GM19240 (cell line): Measurements from ENCODE around the gene NOL3.

ENCODE experiments used
- DNase-seq: peaks from one replicate; pipeline ENCODE4 v3.0.0; 2011; ENCODE audit warnings: low spot score; ENCODE audit not compliant: insufficient read length

NOL3 gene

DNA sequence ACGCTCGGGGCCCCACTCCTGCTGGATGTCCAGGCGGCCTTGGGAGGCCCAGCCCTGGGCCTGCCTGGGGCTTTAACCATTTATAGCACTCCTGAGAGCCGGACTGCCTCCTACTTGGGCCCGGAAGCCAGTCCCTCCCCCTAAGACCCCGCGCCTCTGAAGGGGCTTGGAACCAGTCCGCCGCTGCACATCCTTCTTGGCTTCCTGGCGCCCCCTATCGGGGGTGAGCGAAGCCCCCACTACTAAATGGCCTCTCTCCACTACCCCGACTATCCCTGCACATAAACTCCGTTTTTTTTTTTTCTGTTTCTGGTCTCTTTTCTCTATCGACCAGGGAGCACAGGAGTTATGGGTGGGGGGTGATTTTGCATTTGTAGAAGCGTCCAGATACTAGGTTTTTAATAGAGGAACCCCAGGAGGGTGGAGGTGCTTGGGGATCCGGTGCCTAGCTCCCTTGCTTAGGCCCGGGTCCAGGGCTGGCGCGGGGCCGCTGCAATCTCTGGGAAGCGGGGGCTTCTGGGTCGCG, 633 bp upstream of the NOL3 start:
- DNase-seq = no peak

DNA sequence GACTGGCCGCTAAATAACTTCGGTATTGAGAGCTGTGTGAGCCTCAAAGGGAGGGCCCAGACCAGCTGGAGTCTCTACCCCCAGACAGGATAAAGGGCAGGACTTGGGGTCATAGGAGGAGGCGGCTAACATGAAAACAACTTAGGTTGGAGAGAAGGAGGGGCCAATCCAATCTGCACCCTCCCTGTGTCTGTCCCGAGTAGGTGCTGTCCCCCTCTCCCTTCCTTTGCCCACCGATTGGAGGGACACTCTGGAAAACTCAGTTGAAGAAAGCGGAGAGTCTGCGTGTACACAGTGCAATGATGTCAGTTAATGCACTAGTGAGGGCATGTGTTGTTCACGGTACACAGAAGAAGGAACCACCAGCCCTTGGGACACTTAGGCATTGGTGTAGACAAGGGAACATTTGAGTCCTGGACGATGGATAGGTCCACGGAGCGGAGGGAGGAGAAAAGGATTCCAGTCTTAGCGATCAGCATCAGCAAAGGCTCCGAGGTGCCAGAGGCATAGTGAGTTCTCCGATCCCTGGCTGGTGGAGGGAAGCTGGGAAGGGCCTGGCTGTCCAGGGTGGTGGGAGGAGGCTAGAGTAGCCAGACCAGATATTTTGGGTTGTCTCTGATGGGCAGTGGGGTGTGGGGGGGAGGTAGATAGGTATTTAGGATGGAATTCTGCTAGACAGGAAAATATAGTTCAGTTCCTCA, 761 bp downstream of the NOL3 start:
- DNase-seq = no peak

DNA sequence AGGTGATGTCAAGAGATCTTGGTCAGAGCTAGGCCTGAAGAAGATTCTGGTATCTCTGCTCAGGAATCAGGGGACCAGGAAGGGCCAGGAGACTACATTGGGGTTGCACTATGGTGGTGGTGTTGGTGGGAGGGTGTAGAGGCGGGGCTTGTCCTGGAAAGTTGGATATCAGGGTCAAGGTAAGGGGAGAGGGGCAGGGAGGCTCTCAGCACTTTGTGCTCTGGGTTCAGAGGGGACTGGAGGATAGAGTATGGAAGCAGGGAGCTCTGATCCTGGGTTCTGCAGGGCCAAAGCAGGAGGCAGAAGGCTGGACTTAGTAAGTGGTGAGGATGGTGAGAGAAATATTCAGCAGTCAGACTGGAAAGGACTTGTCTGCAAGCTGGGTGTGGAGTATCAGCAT, 3.0 kb downstream of the NOL3 start:
- no peak for DNase-seq

DNA sequence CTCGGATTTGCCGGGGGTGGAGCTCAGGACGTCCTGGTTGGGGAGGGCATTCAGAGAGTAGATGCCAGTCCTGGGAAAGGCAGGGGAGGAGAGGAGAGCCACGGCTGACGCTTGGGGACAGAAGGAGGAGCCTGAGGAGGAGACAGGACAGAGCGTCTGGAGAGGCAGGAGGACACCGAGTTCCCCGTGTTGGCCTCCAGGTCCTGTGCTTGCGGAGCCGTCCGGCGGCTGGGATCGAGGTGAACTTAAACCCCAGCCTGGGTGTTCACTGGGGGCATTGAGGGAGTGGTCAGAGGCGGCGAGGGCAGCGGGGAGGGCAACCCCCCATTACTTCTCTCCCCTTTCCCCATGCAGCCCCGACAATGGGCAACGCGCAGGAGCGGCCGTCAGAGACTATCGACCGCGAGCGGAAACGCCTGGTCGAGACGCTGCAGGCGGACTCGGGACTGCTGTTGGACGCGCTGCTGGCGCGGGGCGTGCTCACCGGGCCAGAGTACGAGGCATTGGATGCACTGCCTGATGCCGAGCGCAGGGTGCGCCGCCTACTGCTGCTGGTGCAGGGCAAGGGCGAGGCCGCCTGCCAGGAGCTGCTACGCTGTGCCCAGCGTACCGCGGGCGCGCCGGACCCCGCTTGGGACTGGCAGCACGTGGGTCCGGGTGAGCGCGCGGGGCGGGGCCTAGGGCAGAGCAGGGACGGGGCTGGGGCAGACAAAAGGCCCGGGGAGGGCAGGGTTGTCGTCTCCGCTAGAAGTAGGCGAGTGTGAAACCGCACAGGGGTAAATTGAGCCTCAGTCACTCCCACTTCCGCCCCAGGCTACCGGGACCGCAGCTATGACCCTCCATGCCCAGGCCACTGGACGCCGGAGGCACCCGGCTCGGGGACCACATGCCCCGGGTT, 3.7 kb downstream of the NOL3 start:
- DNase-seq = no peak

DNA sequence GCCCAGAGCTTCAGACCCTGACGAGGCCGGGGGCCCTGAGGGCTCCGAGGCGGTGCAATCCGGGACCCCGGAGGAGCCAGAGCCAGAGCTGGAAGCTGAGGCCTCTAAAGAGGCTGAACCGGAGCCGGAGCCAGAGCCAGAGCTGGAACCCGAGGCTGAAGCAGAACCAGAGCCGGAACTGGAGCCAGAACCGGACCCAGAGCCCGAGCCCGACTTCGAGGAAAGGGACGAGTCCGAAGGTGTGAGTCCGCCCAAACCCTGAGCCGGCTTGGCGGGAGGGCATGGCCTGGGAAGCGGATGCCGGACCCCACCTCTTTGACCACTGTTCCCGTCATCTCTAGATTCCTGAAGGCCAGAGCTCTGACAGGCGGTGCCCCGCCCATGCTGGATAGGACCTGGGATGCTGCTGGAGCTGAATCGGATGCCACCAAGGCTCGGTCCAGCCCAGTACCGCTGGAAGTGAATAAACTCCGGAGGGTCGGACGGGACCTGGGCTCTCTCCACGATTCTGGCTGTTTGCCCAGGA, 4.4 kb downstream of the NOL3 start:
- DNase-seq = no peak

DNA sequence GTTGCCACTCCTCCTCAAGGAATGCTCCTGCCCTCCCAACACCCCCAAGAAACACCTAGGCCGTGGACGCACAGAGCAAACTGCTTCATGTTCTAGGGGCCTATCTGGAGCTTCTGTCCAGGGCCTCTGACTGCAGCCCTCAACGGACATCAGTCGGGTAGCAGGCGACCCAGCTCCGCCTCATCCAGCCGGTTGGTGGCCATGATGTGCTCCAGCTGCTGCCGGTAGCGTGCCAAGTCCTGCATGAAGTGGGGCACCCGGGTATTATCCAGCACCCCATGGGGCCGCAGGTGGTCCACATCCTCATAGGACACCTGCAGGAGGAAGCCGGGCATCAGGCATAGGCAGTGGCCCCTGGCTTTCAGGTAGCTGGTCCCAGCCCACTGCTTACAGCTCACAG, 6.3 kb downstream of the NOL3 start:
- no peak for DNase-seq

DNA sequence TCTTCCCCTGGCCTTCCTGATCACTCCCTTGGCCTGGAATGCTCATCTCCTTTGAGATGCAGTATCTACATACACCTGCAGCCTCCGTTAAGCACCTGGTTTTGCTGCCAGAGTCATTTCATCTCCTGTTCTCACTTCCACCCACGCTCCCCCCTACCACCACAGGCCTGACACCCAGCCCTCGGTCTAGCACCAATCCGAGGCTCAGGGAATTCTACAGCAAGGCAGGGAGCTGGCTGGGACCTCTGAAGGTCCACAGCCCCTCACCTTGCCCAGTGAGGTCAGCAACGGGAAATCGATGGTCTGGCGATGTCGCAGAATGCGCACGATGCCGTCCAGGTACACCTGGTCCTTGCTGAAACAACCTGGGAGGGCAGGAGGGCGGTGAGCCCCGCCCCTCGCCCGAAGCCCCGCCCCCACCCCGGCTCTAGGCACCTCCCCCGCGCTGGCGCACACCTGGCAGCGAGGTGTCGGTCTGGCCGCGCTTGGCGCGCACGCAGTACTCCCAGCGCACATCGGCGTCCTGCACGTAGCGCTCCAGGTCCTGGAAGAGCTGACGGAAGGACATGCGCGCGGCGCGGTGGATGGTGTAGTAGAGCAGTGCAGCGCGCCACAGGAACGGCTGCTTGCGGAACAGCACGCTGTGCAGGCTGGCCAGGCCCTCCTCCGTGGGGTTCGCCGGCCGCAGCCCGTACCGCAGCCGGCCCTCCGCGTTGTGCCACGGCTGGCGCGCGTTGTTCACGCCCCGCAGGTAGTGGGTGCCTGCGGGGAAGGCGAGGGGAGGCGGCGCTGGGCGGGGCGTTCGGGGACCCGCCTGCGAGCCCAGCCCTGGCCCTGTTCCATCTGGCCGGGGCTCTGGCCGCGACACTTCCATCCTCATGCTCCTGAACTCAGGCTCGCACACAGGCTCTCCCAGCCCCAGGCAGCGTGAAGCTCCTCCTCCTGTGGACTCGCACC, 7.7 kb downstream of the NOL3 start:
- no peak for DNase-seq

DNA sequence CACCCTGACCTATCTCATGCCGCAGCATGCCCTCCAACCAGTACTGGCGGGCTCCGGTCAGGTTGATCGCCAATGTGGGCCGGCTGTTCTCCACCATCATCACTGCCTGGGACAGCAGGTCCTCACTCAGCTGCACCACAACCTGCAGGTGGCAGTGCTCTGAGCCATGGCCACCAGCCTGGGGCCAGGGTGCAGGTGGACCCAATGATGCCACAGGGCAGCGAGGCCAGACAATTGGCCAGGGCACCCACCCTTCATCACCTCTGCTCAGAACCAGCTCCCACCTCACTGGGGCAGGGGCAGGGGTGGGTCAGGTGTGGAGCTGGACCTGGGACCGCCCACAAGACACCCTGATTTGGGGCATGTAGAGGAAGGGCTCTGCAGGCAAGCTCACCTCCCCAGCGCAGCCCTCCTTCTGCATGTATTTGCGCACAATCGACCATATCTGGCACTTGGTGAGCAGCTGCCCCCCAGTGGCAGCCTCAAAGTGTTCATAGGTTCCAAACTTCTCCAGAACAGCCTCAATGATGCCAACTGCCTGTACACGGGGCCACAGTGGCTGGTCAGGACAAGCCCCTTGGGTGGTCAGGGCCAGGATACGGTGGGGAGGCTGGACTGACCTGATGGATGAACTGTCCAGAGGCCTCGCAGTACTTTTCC, 9.2 kb downstream of the NOL3 start:
- no peak for DNase-seq

DNA sequence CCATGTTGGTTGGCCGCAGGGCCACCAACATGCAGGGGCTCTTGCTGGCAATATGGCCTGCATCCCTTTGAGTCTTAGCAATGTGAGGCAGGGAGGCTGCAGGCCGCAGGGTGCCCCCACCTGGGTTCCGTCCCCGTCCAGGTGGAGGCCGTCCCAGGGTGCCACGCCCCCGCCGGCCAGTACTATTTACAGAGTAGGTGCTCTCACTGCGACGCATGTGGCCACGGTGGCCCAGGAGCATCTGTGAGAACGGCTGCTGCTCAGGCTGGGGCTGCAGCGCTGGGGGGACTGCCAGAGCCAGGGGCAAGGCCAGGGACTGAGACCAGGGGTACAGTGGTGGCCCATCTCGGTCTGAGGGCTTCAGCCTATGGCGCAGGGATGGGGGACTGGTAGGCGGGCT, 9.8 kb downstream of the NOL3 start:
- DNase-seq = no peak

DNA sequence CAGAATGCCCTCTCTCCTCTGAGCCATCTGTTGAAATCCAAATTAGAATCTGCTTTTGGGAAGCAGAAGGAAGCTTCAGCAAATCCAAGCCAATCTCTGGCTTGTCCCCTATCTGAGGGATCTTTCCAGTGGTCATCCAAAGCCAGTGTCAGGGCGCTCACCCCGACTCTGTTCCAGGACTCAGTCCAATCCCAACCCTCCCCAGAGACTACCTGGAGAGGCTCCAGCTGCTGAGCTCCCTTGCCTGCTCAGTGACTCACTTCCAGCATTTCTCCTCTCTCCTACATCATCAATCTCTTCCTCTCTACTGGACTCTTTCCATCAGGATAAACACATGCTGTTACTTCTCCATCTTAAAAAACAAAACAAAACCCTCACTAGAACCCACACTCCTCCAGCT, 11.0 kb downstream of the NOL3 start:
- DNase-seq = no peak

DNA sequence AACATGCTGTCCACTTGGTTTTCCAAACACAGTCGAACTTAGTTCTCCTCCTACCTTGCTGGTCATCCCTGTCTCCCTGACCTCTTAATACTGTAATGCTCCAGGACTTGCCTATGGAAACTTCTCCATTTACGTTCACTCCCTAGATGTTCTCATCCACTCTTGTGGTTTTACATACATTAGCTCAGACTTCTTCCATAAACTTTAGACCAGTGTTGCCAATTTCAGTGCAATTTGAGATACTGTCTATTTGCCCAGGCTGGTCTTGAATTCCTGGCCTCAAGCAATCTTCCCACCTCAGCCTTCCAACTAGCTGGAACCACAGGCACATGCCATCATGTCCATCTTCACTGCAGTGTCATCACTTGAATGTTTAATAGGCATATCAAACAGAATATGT, 11.9 kb downstream of the NOL3 start:
- DNase-seq = no peak

DNA sequence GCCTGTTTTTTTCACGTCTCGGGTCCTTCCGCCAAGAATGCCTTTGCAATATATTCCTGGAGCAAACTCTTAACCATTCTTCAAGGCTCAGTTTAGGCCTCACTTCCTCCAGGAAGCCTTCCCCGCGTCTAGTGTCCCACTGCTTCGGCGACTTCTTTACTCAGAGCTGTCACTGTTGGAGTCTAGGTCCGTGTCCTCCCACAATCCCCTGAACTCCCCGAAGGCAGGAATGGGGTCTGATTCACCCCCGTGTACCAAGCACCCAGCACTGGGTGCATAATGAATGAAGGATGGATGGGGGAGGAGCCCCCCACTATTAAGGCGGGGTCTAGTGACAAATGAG, 12.9 kb downstream of the NOL3 start:
- DNase-seq = no peak

DNA sequence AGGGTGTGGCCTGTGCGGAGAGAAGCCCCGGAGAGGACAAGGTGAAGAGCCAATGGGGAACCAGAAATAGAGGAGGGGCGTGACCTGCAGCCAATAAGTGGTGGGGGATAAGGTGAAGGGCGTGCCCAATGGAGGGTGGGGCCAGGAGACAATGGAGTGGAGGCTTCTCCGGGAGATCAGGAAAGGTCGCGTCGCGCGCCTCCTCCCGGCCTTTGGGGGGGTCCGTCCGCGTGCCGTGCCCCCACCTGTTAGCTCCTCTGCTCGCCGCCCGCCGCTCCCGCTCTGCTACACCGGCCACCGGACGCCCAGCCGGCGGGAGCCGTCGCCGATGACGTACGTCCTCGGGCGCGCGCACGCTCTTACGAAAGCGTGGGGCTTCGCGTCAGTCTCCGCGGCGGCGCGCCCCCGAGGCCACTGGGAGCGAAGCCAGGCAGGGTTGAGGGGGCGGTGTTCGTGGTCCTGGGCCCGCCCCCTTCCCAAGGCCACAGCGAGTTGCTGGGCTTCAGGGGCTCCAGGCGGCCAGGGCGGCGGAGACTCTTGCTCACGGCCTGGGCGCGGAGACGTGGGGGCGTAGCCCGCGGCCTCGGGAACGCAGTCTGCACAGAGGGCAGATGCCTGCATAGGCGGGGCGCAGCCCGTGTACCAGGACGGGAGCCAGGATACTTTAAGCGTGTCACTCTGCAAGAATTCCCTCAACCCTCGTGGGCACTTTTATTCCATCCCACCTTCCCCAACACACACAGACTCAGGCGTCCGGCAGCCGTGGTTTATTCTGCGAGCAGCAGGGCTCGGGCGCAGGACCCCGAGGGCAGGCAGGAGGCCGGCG, 13.5 kb downstream of the NOL3 start, which contains the start of gene MATCAP1:
TSS of gene MATCAP1 (minus strand) at position 337 of the 826 bp plus-strand sequence. CDS start 3,353 bp downstream, outside the sequence.
- peak; percentile 100 for DNase-seq

DNA sequence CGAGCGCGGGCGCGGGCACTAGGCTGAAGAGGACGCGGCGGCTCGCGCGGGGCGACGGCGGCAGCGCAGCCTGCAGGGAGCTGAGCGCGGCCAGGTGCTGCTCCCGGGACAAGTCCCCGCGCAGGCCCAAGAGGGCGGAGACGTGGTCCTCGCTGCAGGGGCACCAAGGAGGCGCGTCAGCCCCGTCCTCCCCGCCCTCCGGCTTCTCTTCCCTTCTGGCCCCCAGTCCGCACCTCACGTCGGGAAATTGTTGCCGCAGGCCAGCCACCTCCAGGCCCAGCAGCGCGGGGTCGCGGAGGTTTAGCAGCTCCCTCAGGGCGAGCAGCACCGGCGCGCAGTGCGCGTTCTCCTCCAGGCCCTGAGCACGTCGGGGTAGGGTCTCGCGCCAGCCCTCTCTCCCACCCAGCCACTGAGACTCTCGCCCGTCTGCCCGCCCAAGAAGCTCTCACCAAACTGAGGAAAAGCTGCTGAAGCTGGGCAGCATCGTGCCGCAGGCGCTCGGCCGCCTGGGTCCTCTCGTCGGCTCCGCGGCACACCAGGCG, 14.2 kb downstream of the NOL3 start:
- DNase-seq = no peak

DNA sequence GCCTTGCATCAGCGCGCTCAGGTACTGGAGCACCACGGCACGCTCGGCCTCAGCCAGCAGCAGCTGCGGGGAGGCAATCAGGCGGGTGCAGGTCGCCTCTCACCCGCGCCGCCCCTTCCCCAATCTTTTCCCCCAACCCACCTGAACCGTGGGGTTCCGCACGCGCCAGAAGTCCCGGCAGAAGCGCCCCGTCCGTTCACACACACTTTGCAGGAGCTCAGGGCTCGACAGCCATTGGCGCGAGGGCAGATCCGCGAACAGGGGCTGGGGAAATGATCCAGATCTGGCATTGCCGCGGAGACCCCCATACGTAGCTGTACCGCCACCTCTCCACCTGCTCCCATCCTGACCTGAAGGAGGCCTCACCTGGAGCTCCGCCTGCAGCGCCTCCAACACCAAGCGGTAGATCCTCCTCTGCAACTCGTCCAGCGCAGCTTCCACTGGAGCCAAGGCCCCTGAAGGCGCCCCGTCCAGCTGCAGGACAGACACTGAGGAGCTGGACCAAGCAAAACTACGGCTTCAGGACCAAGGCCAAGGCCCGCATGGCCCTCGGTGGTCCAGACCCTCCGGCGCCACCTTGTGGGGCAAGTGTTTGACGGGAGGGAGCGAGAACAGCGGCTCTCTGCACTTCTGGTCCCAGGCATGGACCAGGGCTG, 14.8 kb downstream of the NOL3 start:
- DNase-seq = no peak

DNA sequence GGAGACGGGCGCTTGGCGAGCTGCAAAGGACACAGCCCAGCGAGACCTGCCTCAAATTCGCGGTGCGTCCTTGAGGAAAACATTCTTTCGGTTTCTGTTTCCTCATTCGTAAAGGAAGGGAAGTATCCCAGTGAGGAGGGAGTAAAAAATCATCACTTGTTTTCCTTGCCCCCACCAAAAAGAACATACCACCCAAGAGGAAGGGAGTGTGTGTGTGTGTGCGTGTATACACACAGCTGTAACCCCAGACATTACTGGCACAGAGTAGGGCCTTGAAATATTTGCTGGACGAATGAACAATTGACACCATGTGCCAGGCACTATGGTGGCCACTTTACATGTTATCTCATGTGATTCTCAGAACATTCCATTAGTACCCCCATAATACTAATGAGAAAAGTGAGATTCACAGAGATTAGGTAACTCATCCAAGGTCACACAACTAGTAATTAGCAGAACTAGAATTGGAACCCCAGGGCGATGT, 15.4 kb downstream of the NOL3 start:
- no peak for DNase-seq

DNA sequence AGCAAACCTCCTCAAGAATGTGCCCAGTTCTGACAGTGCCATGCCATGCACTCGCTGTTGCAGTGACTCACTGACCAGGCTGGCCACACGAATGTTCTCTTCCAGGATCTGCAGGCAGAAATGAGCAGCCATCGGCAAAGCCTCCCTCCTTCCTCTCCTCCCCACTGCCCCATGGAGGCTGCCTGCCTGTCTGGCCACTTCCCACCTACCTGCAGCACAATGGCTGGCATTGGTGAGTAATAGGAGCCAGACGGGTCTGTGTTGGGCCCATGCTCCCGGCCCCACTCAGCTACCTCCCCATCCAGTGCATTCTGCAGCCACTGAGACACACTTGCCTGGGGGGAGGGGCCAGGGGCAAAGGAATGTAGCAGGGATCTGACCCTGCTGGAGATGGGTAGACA, 16.2 kb downstream of the NOL3 start:
- DNase-seq = no peak

DNA sequence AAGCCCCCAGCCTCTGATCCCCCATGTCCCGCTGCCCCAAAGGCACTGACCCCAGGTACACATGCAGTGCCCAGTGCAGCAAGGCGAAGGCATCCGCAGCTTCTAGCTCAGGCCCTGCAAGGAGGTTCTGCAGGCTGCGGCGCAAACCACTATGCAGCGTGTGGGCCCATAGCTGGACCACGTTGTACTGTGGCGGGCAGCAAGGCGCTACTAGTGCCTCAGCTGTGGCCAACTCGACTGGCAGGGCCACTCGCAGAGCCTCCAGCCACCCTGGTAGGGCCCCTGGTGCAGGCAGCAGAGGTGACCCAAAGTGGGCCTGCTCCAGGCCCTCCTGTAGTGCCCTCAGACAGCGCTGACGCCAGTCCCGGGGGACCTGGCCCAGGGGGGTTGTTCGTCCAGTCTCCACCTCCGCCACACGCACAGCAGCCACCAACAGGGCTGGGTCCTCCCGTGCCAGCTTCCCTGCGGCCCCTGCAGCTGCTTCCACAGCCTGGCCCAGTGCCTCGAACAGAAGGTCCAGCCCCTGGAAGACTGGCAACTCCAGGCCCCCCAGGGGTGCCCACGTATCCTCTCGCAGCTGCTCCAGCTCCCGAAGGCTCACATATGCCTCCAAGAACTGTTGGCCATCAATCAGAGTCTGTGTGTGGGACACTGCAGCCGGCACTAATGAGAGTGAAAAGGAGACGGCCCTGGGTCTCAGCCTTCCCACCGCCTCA, 17.0 kb downstream of the NOL3 start:
- no peak for DNase-seq
